Glutamatergic neuron (in vitro differentiated cells): ENCODE results near the gene ZBED4. TPM values are rescaled to one million over a fixed set of nuclear protein-coding genes. Genes with fewer than 3 reads are reported as not detected.

Experiments used
- DNase-seq: peaks from one replicate; pipeline ENCODE4 v3.0.0; 2022
- H3K27ac Mint-ChIP-seq: one replicate; pipeline ENCODE4 v1.8.0; 2020; ENCODE audit warnings: mild to moderate bottlenecking, mixed read lengths, inconsistent platforms; ENCODE audit not compliant: unreplicated experiment
- H3K27me3 Mint-ChIP-seq: one replicate; pipeline ENCODE4 v1.8.0; 2020; ENCODE audit warnings: mild to moderate bottlenecking, moderate library complexity, mixed read lengths, inconsistent platforms; ENCODE audit not compliant: unreplicated experiment
- H3K36me3 Mint-ChIP-seq: one replicate; pipeline ENCODE4 v1.8.0; 2020; ENCODE audit warnings: mild to moderate bottlenecking, mixed read lengths, inconsistent platforms; ENCODE audit not compliant: unreplicated experiment
- H3K4me1 Mint-ChIP-seq: one replicate; pipeline ENCODE4 v1.8.0; 2020; ENCODE audit warnings: mild to moderate bottlenecking, low read depth, mixed read lengths, inconsistent platforms; ENCODE audit not compliant: unreplicated experiment
- H3K4me3 Mint-ChIP-seq: one replicate; pipeline ENCODE4 v1.8.0; 2020; ENCODE audit warnings: mild to moderate bottlenecking, mixed read lengths, inconsistent platforms; ENCODE audit not compliant: unreplicated experiment
- H3K9me3 Mint-ChIP-seq: one replicate; pipeline ENCODE4 v1.8.0; 2020; ENCODE audit warnings: mild to moderate bottlenecking, moderate library complexity, mixed read lengths, inconsistent platforms; ENCODE audit not compliant: unreplicated experiment
- total RNA-seq: library from RNA; stranded (reverse); fragmentation: NEBNext Ultra II Directional; extraction: Animal tissue kit (Norgen Biotek cat#: 25700); gene quantifications from one replicate; pipeline ENCODE4 v1.2.1, GENCODE V29; 2021; ENCODE audit not compliant: unreplicated experiment
- TF ChIP-seq, protein P1 (sequence below): fragments of 200-600 bp; sonication (generic); IDR thresholded peaks from one replicate; pipeline ENCODE4 v1.5.0; 2021; ENCODE audit not compliant: partially characterized antibody, unreplicated experiment

The ZBED4 gene
- total RNA-seq, 1 donor from 2014 or later, result 53.5 TPM

DNA sequence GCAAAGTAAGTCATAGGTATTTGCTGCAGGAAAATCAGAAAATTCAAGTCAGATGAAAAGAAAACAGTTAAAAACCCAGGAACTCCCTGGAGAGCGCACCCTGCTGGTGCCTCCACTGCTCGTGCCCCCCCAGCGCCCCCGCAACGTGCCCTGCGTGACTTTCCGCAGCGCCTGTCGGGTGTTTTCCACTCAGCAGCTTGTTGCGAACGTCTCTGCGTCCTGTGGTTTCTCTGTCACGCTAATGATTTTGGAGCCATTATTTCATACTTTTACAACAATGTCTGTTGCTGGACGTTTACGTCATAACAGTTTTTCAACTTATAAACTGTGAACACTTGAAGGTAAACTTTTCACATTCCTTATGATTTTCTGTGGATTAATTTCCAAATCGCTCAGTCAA is 69.8 kb downstream of the ZBED4 start:
- Mint-ChIP-seq H3K4me1 (peaks cover 29% of the 10 kb centered on the region), H3K36me3 (no peaks in the 10 kb centered on the region), H3K27me3 (peaks cover 5% of the 10 kb centered on the region), H3K4me3 (peak overlapping the region; percentile 15), H3K9me3 (peaks cover 9% of the 10 kb centered on the region), H3K27ac (no peak overlapping the region)
- TF ChIP-seq, protein P1, sequence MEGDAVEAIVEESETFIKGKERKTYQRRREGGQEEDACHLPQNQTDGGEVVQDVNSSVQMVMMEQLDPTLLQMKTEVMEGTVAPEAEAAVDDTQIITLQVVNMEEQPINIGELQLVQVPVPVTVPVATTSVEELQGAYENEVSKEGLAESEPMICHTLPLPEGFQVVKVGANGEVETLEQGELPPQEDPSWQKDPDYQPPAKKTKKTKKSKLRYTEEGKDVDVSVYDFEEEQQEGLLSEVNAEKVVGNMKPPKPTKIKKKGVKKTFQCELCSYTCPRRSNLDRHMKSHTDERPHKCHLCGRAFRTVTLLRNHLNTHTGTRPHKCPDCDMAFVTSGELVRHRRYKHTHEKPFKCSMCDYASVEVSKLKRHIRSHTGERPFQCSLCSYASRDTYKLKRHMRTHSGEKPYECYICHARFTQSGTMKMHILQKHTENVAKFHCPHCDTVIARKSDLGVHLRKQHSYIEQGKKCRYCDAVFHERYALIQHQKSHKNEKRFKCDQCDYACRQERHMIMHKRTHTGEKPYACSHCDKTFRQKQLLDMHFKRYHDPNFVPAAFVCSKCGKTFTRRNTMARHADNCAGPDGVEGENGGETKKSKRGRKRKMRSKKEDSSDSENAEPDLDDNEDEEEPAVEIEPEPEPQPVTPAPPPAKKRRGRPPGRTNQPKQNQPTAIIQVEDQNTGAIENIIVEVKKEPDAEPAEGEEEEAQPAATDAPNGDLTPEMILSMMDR, result no peak
- no peak for DNase-seq

DNA sequence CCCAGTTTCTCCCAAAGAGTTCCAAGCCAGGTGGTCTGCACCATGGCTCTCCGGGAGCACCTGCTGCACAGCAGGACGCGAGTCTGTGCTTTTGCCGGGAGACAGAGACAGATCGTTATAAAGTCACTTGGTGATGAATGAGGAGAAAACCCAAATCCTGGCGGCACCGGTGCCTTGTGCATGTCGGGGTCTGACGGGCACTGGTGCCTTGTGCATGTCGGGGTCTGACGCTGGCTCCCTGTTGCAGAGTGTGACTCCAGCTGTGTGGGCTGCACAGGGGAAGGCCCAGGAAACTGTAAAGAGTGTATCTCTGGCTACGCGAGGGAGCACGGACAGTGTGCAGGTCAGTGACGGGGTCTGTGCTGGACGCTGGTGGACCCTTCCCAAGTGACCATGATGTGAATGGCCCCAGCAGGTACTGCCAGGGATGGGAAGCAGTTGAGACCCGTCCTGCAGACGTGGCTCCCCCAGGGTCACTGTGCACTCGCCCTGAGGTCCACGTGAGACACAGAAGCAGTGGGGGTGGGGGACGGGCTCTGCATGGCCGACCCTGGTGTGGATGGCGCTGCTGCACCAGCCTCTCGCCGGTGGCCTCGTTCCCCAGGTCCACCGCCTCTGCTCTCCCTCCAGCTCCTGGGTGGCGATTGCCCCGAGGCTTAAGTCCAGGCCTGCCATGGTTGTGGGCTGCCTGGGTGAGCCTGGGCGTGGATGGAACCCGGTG is 70.6 kb downstream of the ZBED4 start:
- H3K27ac Mint-ChIP-seq, result no peak overlapping the region
- H3K9me3 Mint-ChIP-seq, result peaks cover 9% of the 10 kb centered on the region
- peaks cover 29% of the 10 kb centered on the region for H3K4me1 Mint-ChIP-seq
- no peaks in the 10 kb centered on the region for H3K36me3 Mint-ChIP-seq
- H3K27me3 Mint-ChIP-seq, result peaks cover 5% of the 10 kb centered on the region
- TF ChIP-seq, protein P1, result no peak
- DNase-seq, result no peak
- no peak overlapping the region for H3K4me3 Mint-ChIP-seq

DNA sequence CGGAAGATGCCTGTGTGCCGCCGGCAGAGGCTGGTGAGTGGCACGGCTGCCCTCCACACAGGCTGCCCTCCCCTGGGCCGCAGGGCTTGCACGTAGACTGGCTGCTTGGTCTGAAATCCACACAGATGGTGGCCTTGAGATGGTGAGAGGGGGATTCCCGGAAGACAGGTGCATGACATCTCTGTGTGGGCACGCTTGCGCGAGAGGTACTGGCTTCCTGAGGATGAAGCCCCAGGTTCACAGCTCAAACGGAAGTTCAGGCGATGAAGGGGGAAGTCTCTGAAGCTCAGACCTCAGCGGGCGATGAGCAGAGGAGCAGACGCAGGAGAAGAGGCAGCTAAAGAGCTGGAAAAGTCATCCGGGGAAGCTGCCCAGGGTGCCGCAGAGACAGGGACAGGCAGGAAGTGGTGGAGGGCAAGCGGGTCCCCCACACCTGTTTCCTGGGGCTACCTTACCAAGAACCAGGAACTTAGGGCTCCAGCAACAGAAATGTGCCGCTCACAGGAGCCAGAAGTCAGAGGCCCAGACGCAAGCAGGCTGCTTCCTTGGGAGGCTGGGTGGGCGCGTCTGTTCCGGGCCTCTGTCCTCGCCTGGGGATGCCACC is 72.0 kb downstream of the ZBED4 start:
- H3K9me3 Mint-ChIP-seq, result peaks cover 7% of the 10 kb centered on the region
- H3K4me1 Mint-ChIP-seq, result peaks cover 26% of the 10 kb centered on the region
- H3K27me3 Mint-ChIP-seq, result no peaks in the 10 kb centered on the region
- no peaks in the 10 kb centered on the region for H3K36me3 Mint-ChIP-seq
- DNase-seq, result no peak
- TF ChIP-seq, protein P1, result no peak
- H3K4me3 Mint-ChIP-seq, result peak overlapping the region; percentile 65
- peak overlapping the region; percentile 94 for H3K27ac Mint-ChIP-seq

DNA sequence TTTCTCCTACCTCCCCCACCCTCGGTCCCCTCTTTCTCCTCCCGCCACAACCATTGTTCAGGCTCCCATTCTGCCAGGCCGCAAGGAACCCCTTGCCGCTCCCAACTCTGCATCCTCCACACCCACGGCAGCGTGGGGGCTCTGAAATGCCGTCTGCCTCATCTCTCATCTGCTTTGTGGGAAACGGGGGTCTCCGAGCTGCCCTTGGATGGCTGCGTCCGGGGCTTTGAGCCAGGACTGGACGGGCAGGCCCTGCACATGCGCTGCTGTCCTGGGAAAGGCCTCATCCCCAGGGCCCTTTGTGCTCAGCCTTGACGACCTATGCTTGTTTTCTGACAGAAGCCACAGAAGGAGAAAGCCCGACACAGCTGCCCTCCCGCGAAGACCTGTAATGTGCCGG is 73.3 kb downstream of the ZBED4 start:
- TF ChIP-seq, protein P1, result no peak
- peak; percentile 83 for DNase-seq
- peak overlapping the region; percentile 99 for H3K27ac Mint-ChIP-seq
- H3K4me3 Mint-ChIP-seq, result peak overlapping the region; percentile 71
- no peaks in the 10 kb centered on the region for H3K27me3 Mint-ChIP-seq
- peaks cover 7% of the 10 kb centered on the region for H3K9me3 Mint-ChIP-seq
- H3K4me1 Mint-ChIP-seq, result peaks cover 26% of the 10 kb centered on the region
- no peaks in the 10 kb centered on the region for H3K36me3 Mint-ChIP-seq
